NCI-H187 (cell line): ENCODE results near the gene TAF1B.
"Not testable (repeated sequence)": the region's sequence is repeated elsewhere in the genome, so short reads cannot be mapped to it uniquely, and the experiment has no call there.

Source experiments
- DNase-seq, 2 experiments: peaks; one replicate each; lab custom pipeline; 2025; lab: John Stamatoyannopoulos, UW

Gene TAF1B

GRCh38 chr2:9885036-9885684, 41.9 kb downstream of the TAF1B start:
- DNase-seq = no peak

DNA sequence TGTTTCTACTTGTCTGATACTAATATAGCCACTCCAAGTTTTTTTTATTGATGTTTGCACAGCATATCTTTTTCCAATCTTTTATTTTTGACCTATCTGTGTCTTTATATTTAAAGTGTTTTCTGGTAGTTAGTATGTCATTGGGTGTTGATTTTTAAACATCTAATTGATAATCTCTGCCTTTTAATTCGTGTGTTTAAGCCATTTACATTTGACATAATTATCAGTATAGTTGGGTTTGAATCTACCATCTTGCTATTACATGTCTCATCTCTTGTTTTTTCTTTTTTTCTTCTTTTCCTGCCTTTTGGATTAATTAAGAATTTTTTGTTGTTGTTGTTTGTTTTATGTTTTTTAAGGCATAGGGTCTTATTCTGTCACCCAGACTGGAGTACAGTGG, 44.2 kb downstream of the TAF1B start:
- no peak for DNase-seq

DNA sequence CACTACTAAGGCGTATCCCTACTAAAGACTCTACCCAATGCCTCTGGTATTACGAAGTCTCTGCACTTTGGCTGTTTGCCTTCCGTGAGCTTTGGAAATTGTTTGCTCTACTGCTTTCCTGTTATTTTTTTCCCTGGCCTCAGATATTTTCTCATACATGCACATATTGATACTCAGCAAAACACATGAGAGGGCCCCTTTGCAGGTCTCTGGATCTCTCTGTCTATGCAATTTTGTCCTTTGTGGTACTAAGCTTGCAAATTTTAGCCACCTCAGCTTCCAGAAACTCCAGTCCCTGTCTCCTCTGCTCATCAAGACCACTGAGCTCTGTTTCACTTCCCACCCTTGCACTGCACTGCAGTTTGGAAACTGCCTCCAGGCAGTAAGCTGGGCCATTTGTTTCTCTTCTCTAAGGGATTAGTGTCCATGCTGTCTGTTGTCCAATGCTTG, 46.6 kb downstream of the TAF1B start:
- no peak for DNase-seq

DNA sequence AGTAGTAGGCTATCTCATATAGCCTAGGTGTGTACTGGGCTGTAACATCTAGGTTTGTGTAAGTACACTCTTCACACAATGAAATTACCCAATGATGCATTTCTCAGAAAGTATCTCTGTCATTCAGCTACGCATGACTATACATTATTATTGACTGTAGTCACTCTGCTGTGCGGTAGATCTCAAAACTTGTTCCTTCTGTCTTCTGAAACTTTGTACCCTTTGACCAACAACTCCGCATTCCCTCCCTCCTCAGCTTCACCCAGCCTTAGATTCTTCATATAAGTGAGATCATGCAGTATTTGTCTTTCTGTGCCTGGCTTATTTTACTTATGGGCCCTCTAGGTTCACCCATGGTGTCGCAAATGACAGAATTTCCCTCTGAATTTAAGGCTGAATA, 49.0 kb downstream of the TAF1B start:
- no peak for DNase-seq

DNA sequence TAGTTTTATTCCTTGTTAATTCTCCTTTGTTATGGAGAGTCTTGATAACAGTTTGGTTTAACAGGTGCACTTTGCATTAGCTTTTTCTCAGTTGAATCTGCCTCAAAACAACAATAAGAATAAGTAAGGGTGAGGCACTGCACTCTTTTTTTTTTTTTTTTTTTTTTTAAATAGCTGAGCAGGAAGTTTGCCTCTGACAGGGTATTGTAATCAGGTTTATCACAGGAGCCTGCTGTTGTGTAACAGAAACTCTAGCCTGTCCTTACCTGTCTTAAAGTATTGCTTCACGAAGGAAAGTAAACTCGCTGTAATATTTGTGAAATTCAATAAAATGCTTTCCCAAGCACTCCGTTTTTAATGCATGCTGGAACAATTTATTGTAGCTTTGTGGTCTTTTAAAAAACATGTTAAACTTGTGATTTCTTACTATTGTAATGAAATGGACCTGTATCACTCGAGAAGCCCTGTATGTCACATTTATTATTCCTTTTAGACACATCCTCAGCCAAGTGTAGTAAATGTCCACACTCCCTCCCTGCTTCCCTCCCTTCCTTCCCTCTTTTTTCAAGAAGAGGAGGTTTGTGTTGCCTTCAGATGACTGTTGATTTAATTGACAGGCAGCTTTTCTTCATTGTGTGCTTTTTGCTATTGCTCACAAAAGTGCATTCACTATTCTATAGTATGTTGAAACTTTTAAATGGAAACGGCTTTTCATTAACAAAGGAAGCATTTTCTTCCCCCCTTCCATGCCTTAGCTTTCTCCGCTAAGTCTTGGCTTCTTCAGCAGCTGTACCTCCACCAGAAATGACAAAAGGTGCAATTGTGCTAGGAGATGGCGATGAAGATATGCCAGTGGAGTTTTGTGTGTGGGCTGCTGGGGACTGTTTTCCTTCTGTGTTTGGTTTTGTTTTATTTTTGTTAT, 52.7 kb downstream of the TAF1B start:
- no peak for DNase-seq

DNA sequence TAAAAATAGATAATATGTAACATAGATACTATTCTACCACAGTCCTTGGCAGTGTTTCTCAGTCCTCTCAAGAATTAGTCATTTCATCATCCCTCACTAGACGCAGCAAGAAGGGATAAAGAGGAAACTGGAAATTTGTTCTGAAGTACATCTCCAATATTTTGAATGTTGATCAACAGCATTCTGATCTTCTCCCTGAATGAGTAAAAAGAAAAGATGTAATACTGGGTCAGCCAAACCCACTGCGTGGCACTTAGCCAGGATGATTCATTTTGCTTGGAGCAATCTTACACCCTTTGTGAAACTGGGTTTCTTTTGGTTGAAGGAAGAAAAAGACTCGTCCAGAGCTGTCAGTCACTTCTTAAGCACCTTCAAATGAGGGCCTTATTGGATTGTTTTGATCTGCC, 54.1 kb downstream of the TAF1B start:
- DNase-seq = no peak

DNA sequence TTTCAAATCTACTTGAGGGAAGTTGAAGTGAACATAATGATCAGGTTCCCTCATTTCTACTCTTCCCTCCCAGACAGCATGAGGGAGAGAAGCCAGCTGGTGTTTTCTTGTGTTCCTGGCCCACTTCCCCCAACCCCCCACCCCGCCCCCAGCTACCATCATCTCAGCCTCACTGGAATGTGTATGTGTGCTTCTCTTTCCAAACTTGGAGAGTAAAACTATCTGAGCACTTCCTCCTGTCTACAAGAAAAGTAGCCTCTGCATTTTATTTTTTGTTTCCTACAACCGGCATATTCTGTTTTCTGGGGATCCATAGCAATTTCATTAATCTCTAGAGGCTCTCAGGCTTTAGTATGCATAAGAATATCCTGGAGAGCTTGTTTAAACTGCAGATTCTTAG, 54.6 kb downstream of the TAF1B start:
- no peak for DNase-seq

- no peak for DNase-seq
Measured at GRCh38 chr2:9905413-9905812, 62.1 kb downstream of the TAF1B start.

- DNase-seq = no peak
Measured at GRCh38 chr2:9907402-9907801, 64.1 kb downstream of the TAF1B start.

DNA sequence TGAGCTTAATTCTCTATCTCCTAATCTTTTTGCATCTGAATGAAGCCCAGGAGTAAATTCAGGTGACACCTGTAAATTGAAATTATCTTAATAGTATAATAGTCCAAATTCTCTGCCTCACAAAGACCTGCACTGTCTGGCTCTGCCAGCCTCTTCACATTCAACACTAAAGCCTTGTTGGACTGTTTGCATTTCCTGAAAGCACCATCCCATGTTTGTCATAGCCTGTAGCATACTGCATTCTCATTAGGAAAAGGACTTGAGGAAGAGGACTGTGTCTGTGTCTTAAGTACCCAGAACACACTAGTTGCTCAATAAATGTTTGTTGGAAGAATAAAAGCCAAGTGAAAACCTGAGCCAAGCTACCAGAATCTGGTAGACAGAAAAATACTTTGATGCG, 65.4 kb downstream of the TAF1B start:
- no peak for DNase-seq

GRCh38 chr2:9909106-9909505, 65.8 kb downstream of the TAF1B start:
- DNase-seq = no peak

DNA sequence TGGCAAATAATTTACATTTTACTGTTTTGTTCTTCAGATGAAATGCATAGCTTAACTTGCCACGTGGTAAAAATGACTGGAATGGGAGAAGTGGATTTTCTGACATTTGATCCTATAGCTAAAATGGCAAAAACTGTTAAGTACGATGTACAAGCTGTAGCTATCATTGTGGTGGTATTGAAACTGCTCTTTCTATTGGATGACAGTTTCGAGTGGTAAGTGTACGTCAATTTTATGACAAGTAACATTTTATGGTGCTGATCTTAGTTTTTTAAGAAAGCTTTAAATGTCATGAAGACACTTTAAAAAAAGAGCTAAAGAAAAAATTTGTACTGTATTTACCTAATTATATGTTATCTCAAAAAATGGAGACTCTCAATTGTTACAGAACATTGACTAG, 67.4 kb downstream of the TAF1B start:
- no peak for DNase-seq

- DNase-seq = no peak
Measured at GRCh38 chr2:9912468-9912867, 69.2 kb downstream of the TAF1B start.

DNA sequence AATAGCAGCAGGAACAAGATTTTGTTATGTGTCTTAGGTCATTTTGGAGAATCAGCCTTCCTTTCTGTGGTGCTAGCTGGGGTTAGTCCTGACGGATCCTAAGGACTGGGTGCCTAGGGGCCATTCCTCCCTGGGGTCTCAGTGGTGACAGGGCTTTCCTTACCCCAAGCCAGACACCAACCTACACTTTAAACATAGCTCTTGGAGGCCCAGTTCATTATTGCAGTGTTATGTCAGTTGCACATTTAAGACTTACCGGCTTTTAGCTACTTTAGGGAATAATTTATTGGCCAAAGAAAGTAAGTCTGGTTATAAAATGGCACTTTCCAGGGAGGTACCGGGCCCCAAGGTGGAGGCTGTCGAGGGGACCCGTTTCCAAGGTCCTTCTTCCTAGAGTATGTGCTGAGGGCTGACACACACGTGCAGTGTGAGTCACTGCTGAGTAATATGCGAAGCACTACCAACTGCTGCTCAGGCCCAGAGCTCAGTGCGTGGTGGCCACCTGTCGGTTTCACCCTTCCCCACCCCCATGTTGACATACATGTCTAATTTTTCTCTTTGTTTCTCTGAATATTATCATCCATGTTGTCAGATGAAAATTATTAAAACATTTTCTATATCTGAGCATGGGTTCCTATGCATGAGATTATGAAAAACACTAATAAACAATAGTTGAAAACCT, 71.3 kb downstream of the TAF1B start:
- no peak for DNase-seq

- DNase-seq = no peak
Measured at GRCh38 chr2:9918275-9918674, 75.0 kb downstream of the TAF1B start.

- no peak for DNase-seq
Measured at GRCh38 chr2:9919512-9919911, 76.2 kb downstream of the TAF1B start.

GRCh38 chr2:9927020-9927419, 83.7 kb downstream of the TAF1B start:
- DNase-seq = not testable (repeated sequence)

- DNase-seq = no peak
Measured at GRCh38 chr2:9937258-9937657, 94.0 kb downstream of the TAF1B start.

DNA sequence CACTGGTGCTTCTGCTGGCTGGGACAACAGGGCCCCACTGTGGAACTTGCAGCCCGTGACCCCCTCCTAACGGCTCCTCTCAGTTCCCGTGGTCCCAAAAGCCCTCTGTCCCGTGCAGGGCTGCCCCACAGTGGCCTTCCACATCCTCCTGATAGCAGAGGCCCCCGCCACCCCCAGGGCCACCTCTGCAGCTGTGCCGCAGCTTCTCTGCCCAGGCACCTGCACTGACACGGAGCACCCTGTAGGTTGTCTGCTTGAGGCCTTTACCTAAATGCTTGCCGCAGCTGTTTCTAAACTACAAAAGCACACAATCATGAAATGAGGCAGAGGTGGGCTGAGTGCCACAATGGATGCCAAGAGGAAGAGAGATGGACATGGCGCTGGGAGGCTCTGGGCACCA, 94.7 kb downstream of the TAF1B start:
- no peak for DNase-seq

- DNase-seq = no peak
Measured at GRCh38 chr2:9939587-9940485, 96.6 kb downstream of the TAF1B start.

GRCh38 chr2:9941196-9941995, 98.1 kb downstream of the TAF1B start:
- DNase-seq = no peak
